Hepatocyte (in vitro differentiated cells): ENCODE measurements around the gene MTRF1.

Source experiments
- CTCF ChIP-seq: fragments of 200-600 bp; sonication (generic); IDR thresholded peaks from 2 replicates; pipeline ENCODE4 v1.5.1; 2016; ENCODE audit warnings: antibody characterized with exemption, mild to moderate bottlenecking; ENCODE audit not compliant: poor library complexity
- EZH2 ChIP-seq: fragments of 200-600 bp; sonication (generic); IDR thresholded peaks from 2 replicates; pipeline ENCODE4 v1.6.1; 2016; ENCODE audit warnings: antibody characterized with exemption, mild to moderate bottlenecking, borderline replicate concordance
- EZH2phosphoT487 ChIP-seq: fragments of 200-600 bp; sonication (generic); IDR thresholded peaks from one replicate; pipeline ENCODE4 v1.6.1; 2018; ENCODE audit warnings: antibody characterized with exemption, mild to moderate bottlenecking, low read depth, moderate library complexity; ENCODE audit not compliant: unreplicated experiment, severe bottlenecking

GRCh38 chr13:41286370-41286769 is 23.0 kb upstream of the MTRF1 start:
- TF ChIP-seq CTCF (no peak), EZH2 (no peak), EZH2phosphoT487 (no peak)
